H9 (cell line): ENCODE data around the gene TRIM32. TPM values are rescaled to one million over a fixed set of nuclear protein-coding genes. Genes with fewer than 3 reads are reported as not detected.

Experiments used
- DNase-seq: peaks from one replicate; pipeline ENCODE4 v3.0.0-alpha.2; 2017
- H2AFZ ChIP-seq: one replicate; pipeline ENCODE4 v1.6.1; 2013; ENCODE audit warnings: mild to moderate bottlenecking, low read length, control low read depth, moderate library complexity
- H2AK5ac ChIP-seq: 2 replicates; pipeline ENCODE4 v1.6.1; 2013; ENCODE audit warnings: low read length, control low read depth, mixed read lengths; ENCODE audit not compliant: insufficient read length
- H2BK120ac ChIP-seq: one replicate; pipeline ENCODE4 v1.6.1; 2013; ENCODE audit warnings: low read depth, mild to moderate bottlenecking, low read length, control low read depth, inconsistent platforms; ENCODE audit not compliant: poor library complexity, severe bottlenecking
- H2BK12ac ChIP-seq: 2 replicates; pipeline ENCODE4 v1.6.1; 2013; ENCODE audit warnings: low read length, control low read depth, mixed read lengths, low read depth; ENCODE audit not compliant: insufficient read length
- H2BK15ac ChIP-seq: 2 replicates; pipeline ENCODE4 v1.6.1; 2013; ENCODE audit warnings: low read depth, low read length, control low read depth
- H2BK20ac ChIP-seq: one replicate; pipeline ENCODE4 v1.6.1; 2013; ENCODE audit warnings: low read depth, mild to moderate bottlenecking, low read length, control low read depth, inconsistent platforms; ENCODE audit not compliant: poor library complexity, severe bottlenecking
- H2BK5ac ChIP-seq: 2 replicates; pipeline ENCODE4 v1.6.1; 2013; ENCODE audit warnings: low read length, control low read depth, mixed read lengths; ENCODE audit not compliant: insufficient read length
- H3K14ac ChIP-seq: 2 replicates; pipeline ENCODE4 v1.6.1; 2013; ENCODE audit warnings: low read length, control low read depth; ENCODE audit not compliant: insufficient read depth
- H3K18ac ChIP-seq: 2 replicates; pipeline ENCODE4 v1.6.1; 2013; ENCODE audit warnings: low read depth, mild to moderate bottlenecking, mixed read lengths, low read length, control low read depth; ENCODE audit not compliant: insufficient read length
- H3K23ac ChIP-seq: 2 replicates; pipeline ENCODE4 v1.6.1; 2013; ENCODE audit warnings: low read length, control low read depth, mixed read lengths, low read depth; ENCODE audit not compliant: insufficient read length
- H3K23me2 ChIP-seq: 2 replicates; pipeline ENCODE4 v1.6.1; 2013; ENCODE audit warnings: low read depth, mild to moderate bottlenecking, mixed read lengths, low read length, control low read depth; ENCODE audit not compliant: insufficient read length, poor library complexity, severe bottlenecking
- H3K27ac ChIP-seq: 2 replicates; pipeline ENCODE4 v1.5.1; 2013; ENCODE audit warnings: low read length, control low read depth, mixed read lengths, low read depth; ENCODE audit not compliant: insufficient read length
- H3K27me3 ChIP-seq: 2 replicates; pipeline ENCODE4 v1.6.1; 2013; ENCODE audit warnings: low read length, control low read depth, inconsistent platforms; ENCODE audit not compliant: insufficient read depth
- H3K4ac ChIP-seq: 2 replicates; pipeline ENCODE4 v1.6.1; 2013; ENCODE audit warnings: low read depth, mild to moderate bottlenecking, control low read depth, inconsistent platforms, low read length, moderate library complexity
- H3K4me1 ChIP-seq: 2 replicates; pipeline ENCODE4 v1.6.1; 2013; ENCODE audit warnings: low read length, control low read depth, inconsistent platforms; ENCODE audit not compliant: insufficient read depth
- H3K4me2 ChIP-seq: 2 replicates; pipeline ENCODE4 v1.6.1; 2013; ENCODE audit warnings: low read length, control low read depth, mixed read lengths; ENCODE audit not compliant: insufficient read length, insufficient read depth
- H3K56ac ChIP-seq: 2 replicates; pipeline ENCODE4 v1.6.1; 2013; ENCODE audit warnings: low read depth, mild to moderate bottlenecking, mixed read lengths, low read length, control low read depth; ENCODE audit not compliant: insufficient read length
- H3K79me1 ChIP-seq: 2 replicates; pipeline ENCODE4 v1.6.1; 2013; ENCODE audit warnings: low read depth, mild to moderate bottlenecking, moderate library complexity, low read length, control low read depth, inconsistent platforms; ENCODE audit not compliant: insufficient read depth, poor library complexity, severe bottlenecking
- H3K79me2 ChIP-seq: 2 replicates; pipeline ENCODE4 v1.6.1; 2013; ENCODE audit warnings: low read length, control low read depth, inconsistent platforms; ENCODE audit not compliant: insufficient read depth
- H3K9ac ChIP-seq: 2 replicates; pipeline ENCODE4 v1.6.1; 2013; ENCODE audit warnings: low read length, control low read depth, mixed read lengths; ENCODE audit not compliant: insufficient read length; ENCODE audit errors: extremely low read depth
- H3K9me3 ChIP-seq: one replicate; pipeline ENCODE4 v1.6.1; 2013; ENCODE audit warnings: low read depth, low read length, inconsistent platforms; ENCODE audit not compliant: control insufficient read depth
- H3T11ph ChIP-seq: one replicate; pipeline ENCODE4 v1.6.1; 2013; ENCODE audit warnings: mild to moderate bottlenecking, low read length, control low read depth, inconsistent platforms
- H4K20me1 ChIP-seq: one replicate; pipeline ENCODE4 v1.6.1; 2013; ENCODE audit not compliant: control insufficient read depth, insufficient read length, insufficient read depth
- H4K5ac ChIP-seq: 2 replicates; pipeline ENCODE4 v1.6.1; 2013; ENCODE audit warnings: low read depth, mild to moderate bottlenecking, mixed read lengths, low read length, control low read depth; ENCODE audit not compliant: insufficient read length
- H4K8ac ChIP-seq: replicated peaks from 2 replicates; pipeline ENCODE4 v1.6.1; 2013; ENCODE audit warnings: low read length, control low read depth, mixed read lengths, low read depth; ENCODE audit not compliant: insufficient read length
- H4K91ac ChIP-seq: 2 replicates; pipeline ENCODE4 v1.6.1; 2013; ENCODE audit warnings: low read depth, mild to moderate bottlenecking, moderate library complexity, mixed read lengths, low read length, control low read depth; ENCODE audit not compliant: insufficient read length
- H3K27ac Mint-ChIP-seq, 3 experiments: 2 replicates in 2 of 3; 3 replicates in 1 of 3; pipeline ENCODE4 v1.8.0; 2020 to 2021; ENCODE audit warnings: mixed read lengths in 3 of 3, mild to moderate bottlenecking in 1 of 3, moderate library complexity in 1 of 3
- H3K27me3 Mint-ChIP-seq: 2 replicates; pipeline ENCODE4 v1.8.0; 2021; ENCODE audit warnings: low read depth, mild to moderate bottlenecking, moderate library complexity, mixed read lengths
- H3K36me3 Mint-ChIP-seq, 3 experiments: 2 replicates in 2 of 3; 3 replicates in 1 of 3; pipeline ENCODE4 v1.8.0; 2020 to 2021; ENCODE audit warnings: low read depth in 3 of 3, mixed read lengths in 3 of 3; ENCODE audit not compliant: insufficient read depth in 1 of 3
- H3K4me1 Mint-ChIP-seq, 2 experiments: 2 replicates each; pipeline ENCODE4 v1.8.0; 2020; ENCODE audit warnings: mixed read lengths in 2 of 2
- H3K4me3 Mint-ChIP-seq, 2 experiments: 2 replicates in 1 of 2; 3 replicates in 1 of 2; pipeline ENCODE4 v1.8.0; 2020 to 2021; ENCODE audit warnings: mild to moderate bottlenecking in 2 of 2, mixed read lengths in 2 of 2, moderate library complexity in 1 of 2
- H3K9me3 Mint-ChIP-seq, 2 experiments: 2 replicates in 1 of 2; 3 replicates in 1 of 2; pipeline ENCODE4 v1.8.0; 2020; ENCODE audit warnings: mild to moderate bottlenecking in 2 of 2, mixed read lengths in 2 of 2, moderate library complexity in 1 of 2
- CTCF ChIP-seq: fragments of 200-600 bp; sonication (generic); conservative IDR thresholded peaks from 3 replicates; pipeline ENCODE4 v1.8.0; 2021; ENCODE audit warnings: antibody characterized with exemption, mild to moderate bottlenecking
- WGBS: extraction: QIAGEN DNeasy Blood & Tissue Kit; methylation state at CpG from one replicate; pipeline ENCODE4 v1.1.7; 2013; ENCODE audit warnings: missing lambda C conversion rate, low lambda C conversion rate, mixed read lengths; ENCODE audit not compliant: insufficient read length; ENCODE audit errors: extremely low coverage; 5-methylcytosine and 5-hydroxymethylcytosine counted together
- total RNA-seq: library from RNA; stranded (reverse); gene quantifications from 2 replicates; pipeline ENCODE4 v1.2.1, GENCODE V29; 2021

Gene TRIM32
- total RNA-seq, 1 experiment from 2014 or later: 12.9 TPM

GRCh38 chr9:116673375-116673774, 13.7 kb upstream of the TRIM32 start:
- no peak overlapping the region for H3K27ac Mint-ChIP-seq
- no peak overlapping the region for H3K56ac ChIP-seq
- H4K5ac ChIP-seq: no peak overlapping the region
- H3K27ac ChIP-seq: no peak overlapping the region
- no peak overlapping the region for H2BK20ac ChIP-seq
- no peaks in the 10 kb centered on the region for H3K4me1 Mint-ChIP-seq
- no peak overlapping the region for H2BK15ac ChIP-seq
- no peak overlapping the region for H4K91ac ChIP-seq
- H4K20me1 ChIP-seq: no peaks in the 10 kb centered on the region
- no peaks in the 10 kb centered on the region for H3K79me1 ChIP-seq
- H3K27me3 ChIP-seq: no peaks in the 10 kb centered on the region
- peaks cover 11% of the 10 kb centered on the region for H3K9me3 ChIP-seq
- H3K9me3 Mint-ChIP-seq: peaks cover 35 to 38% of the 10 kb centered on the region in 2 experiments
- no peaks in the 10 kb centered on the region for H3K23me2 ChIP-seq
- no peak overlapping the region for H3K9ac ChIP-seq
- H3K27me3 Mint-ChIP-seq: peaks cover 1% of the 10 kb centered on the region; the same call in 1 of the 2 replicates
- H3K4ac ChIP-seq: no peak overlapping the region
- H3K36me3 Mint-ChIP-seq: peaks cover 24 to 43% (median 36%) of the 10 kb centered on the region in 3 experiments
- TF ChIP-seq CTCF: no peak
- no peak overlapping the region for H3K18ac ChIP-seq
- H2AFZ ChIP-seq: no peak overlapping the region
- no peaks in the 10 kb centered on the region; the same call in 1 of the 2 replicates for H3K4me1 ChIP-seq
- DNase-seq: no peak
- no peak overlapping the region for H2BK120ac ChIP-seq
- H3K79me2 ChIP-seq: no peaks in the 10 kb centered on the region
- H2AK5ac ChIP-seq: no peak overlapping the region
- WGBS: no CpG with 5 or more reads among the region's 1 CpG
- H3T11ph ChIP-seq: no peak overlapping the region
- no peak overlapping the region for H3K23ac ChIP-seq
- no peak overlapping the region for H2BK5ac ChIP-seq
- H3K4me3 Mint-ChIP-seq: no peak overlapping the region
- no peak overlapping the region for H3K4me2 ChIP-seq
- no peak overlapping the region for H2BK12ac ChIP-seq
- no peak overlapping the region for H3K14ac ChIP-seq
- no peak overlapping the region for H4K8ac ChIP-seq
